KMS-11 (cell line): ENCODE measurements around the gene GID4.

Source experiments
- H2AFZ ChIP-seq: fragments of 200-600 bp; sonication (generic); 2 replicates; pipeline ENCODE4 v1.6.1; 2016; ENCODE audit warnings: antibody characterized with exemption, mixed run types, low read depth
- H3K27ac ChIP-seq: fragments of 200-600 bp; sonication (generic); 2 replicates; pipeline ENCODE4 v1.6.1; 2016; ENCODE audit warnings: mild to moderate bottlenecking, mixed run types
- H3K27me3 ChIP-seq: fragments of 200-600 bp; sonication (generic); 2 replicates; pipeline ENCODE4 v1.6.1; 2017; ENCODE audit warnings: mild to moderate bottlenecking, low read depth, mixed run types, moderate library complexity; ENCODE audit not compliant: insufficient read depth
- H3K36me3 ChIP-seq: fragments of 200-600 bp; sonication (generic); 2 replicates; pipeline ENCODE4 v1.6.1; 2017; ENCODE audit warnings: mild to moderate bottlenecking, mixed run types; ENCODE audit not compliant: insufficient read depth
- H3K4me1 ChIP-seq: fragments of 200-600 bp; sonication (generic); 2 replicates; pipeline ENCODE4 v1.6.1; 2016; ENCODE audit warnings: mild to moderate bottlenecking, low read depth, mixed run types; ENCODE audit not compliant: poor library complexity, severe bottlenecking
- H3K4me2 ChIP-seq: fragments of 200-600 bp; sonication (generic); 2 replicates; pipeline ENCODE4 v1.7.0; 2016; ENCODE audit warnings: mild to moderate bottlenecking, mixed run types
- H3K4me3 ChIP-seq: fragments of 200-600 bp; sonication (generic); IDR thresholded peaks from 2 replicates; pipeline ENCODE4 v1.6.1; 2017; ENCODE audit warnings: low read depth, low read length, mixed read lengths; ENCODE audit not compliant: insufficient read depth
- H3K79me2 ChIP-seq: fragments of 200-600 bp; sonication (generic); 2 replicates; pipeline ENCODE4 v1.6.1; 2016; ENCODE audit warnings: low read depth, mixed run types; ENCODE audit not compliant: insufficient read depth
- H3K9ac ChIP-seq: fragments of 200-600 bp; sonication (generic); 2 replicates; pipeline ENCODE4 v1.6.1; 2016; ENCODE audit warnings: mild to moderate bottlenecking, mixed run types
- H4K20me1 ChIP-seq: fragments of 200-600 bp; sonication (generic); 2 replicates; pipeline ENCODE4 v1.6.1; 2016; ENCODE audit warnings: mild to moderate bottlenecking, mixed run types; ENCODE audit not compliant: insufficient read depth
- CTCF ChIP-seq: fragments of 200-600 bp; sonication (generic); conservative IDR thresholded peaks from 2 replicates; pipeline ENCODE4 v1.6.1; 2017; ENCODE audit warnings: low read depth, mild to moderate bottlenecking, antibody characterized with exemption, low read length, moderate library complexity, mixed read lengths

Gene GID4

GRCh38 chr17:18045691-18046350, 6.6 kb downstream of the GID4 start:
- no peaks in the 10 kb centered on the region for H4K20me1 ChIP-seq
- H3K79me2 ChIP-seq = no peaks in the 10 kb centered on the region
- no peak overlapping the region for H2AFZ ChIP-seq
- H3K27me3 ChIP-seq = no peaks in the 10 kb centered on the region
- H3K4me3 ChIP-seq = no peak overlapping the region
- no peaks in the 10 kb centered on the region for H3K36me3 ChIP-seq
- no peak for TF ChIP-seq CTCF
- no peak overlapping the region for H3K9ac ChIP-seq
- H3K4me1 ChIP-seq = peaks cover 14% of the 10 kb centered on the region
- H3K27ac ChIP-seq = no peak overlapping the region
- no peak overlapping the region for H3K4me2 ChIP-seq

- Histone ChIP-seq H3K9ac (no peak overlapping the region), H3K36me3 (no peaks in the 10 kb centered on the region), H3K4me2 (no peak overlapping the region), H3K27ac (no peak overlapping the region), H2AFZ (no peak overlapping the region), H3K4me3 (no peak overlapping the region), H3K27me3 (no peaks in the 10 kb centered on the region), H3K79me2 (no peaks in the 10 kb centered on the region), H3K4me1 (no peaks in the 10 kb centered on the region), H4K20me1 (no peaks in the 10 kb centered on the region)
- no peak for TF ChIP-seq CTCF
Observed at GRCh38 chr17:18055597-18055996, 16.4 kb downstream of the GID4 start.

GRCh38 chr17:18056214-18056613, 17.0 kb downstream of the GID4 start:
- Histone ChIP-seq H2AFZ (no peak overlapping the region), H3K36me3 (no peaks in the 10 kb centered on the region), H4K20me1 (no peaks in the 10 kb centered on the region), H3K9ac (no peak overlapping the region), H3K79me2 (no peaks in the 10 kb centered on the region), H3K27ac (no peak overlapping the region), H3K4me3 (no peak overlapping the region), H3K4me1 (no peaks in the 10 kb centered on the region), H3K27me3 (no peaks in the 10 kb centered on the region), H3K4me2 (no peak overlapping the region)
- TF ChIP-seq CTCF = no peak

- no peak overlapping the region for H2AFZ ChIP-seq
- no peaks in the 10 kb centered on the region for H3K36me3 ChIP-seq
- no peaks in the 10 kb centered on the region for H3K79me2 ChIP-seq
- no peak overlapping the region for H3K4me3 ChIP-seq
- H3K4me1 ChIP-seq = no peaks in the 10 kb centered on the region
- H3K27me3 ChIP-seq = no peaks in the 10 kb centered on the region
- H3K27ac ChIP-seq = no peak overlapping the region
- no peak overlapping the region for H3K9ac ChIP-seq
- H4K20me1 ChIP-seq = no peaks in the 10 kb centered on the region
- no peak overlapping the region for H3K4me2 ChIP-seq
- no peak for TF ChIP-seq CTCF
Observed at GRCh38 chr17:18059283-18059682, 20.1 kb downstream of the GID4 start.
